Skeletal muscle satellite cell (primary cell): ENCODE results near the gene CRHR1.

Source experiments
- H3K27me3 ChIP-seq: 2 replicates; pipeline ENCODE4 v1.7.0; 2013; ENCODE audit warnings: low read length; ENCODE audit not compliant: control insufficient read depth, insufficient read depth
- H3K36me3 ChIP-seq: 2 replicates; pipeline ENCODE4 v1.7.0; 2013; ENCODE audit warnings: mild to moderate bottlenecking, control low read depth, low read length; ENCODE audit not compliant: insufficient read depth
- H3K4me1 ChIP-seq: 2 replicates; pipeline ENCODE4 v1.7.0; 2013; ENCODE audit warnings: low read length; ENCODE audit not compliant: control insufficient read depth, insufficient read depth
- H3K4me2 ChIP-seq: 2 replicates; pipeline ENCODE4 v1.7.0; 2013; ENCODE audit warnings: mild to moderate bottlenecking, low read length
- H3K4me3 ChIP-seq: 2 replicates; pipeline ENCODE4 v1.7.0; 2013; ENCODE audit warnings: low read length
- H3K9ac ChIP-seq: 2 replicates; pipeline ENCODE4 v1.7.0; 2013; ENCODE audit warnings: mild to moderate bottlenecking, low read depth, low read length, moderate library complexity
- H3K9me3 ChIP-seq: replicated peaks from 2 replicates; pipeline ENCODE4 v1.7.0; 2013; ENCODE audit warnings: mild to moderate bottlenecking, control low read depth, low read length

CRHR1 gene

GRCh38 chr17:45783593-45784292 lies 377 bp upstream of the CRHR1 start:
- no peaks in the 10 kb centered on the region for H3K9me3 ChIP-seq
- no peak overlapping the region for H3K9ac ChIP-seq
- H3K36me3 ChIP-seq = no peaks in the 10 kb centered on the region
- H3K4me3 ChIP-seq = no peak overlapping the region
- H3K4me1 ChIP-seq = peaks cover 6% of the 10 kb centered on the region
- H3K4me2 ChIP-seq = peak overlapping the region; percentile 59
- peaks cover 88% of the 10 kb centered on the region for H3K27me3 ChIP-seq

GRCh38 chr17:45784741-45785479 lies 790 bp downstream of the CRHR1 start:
- peaks cover 93% of the 10 kb centered on the region for H3K27me3 ChIP-seq

GRCh38 chr17:45785480-45786193 lies 1.5 kb downstream of the CRHR1 start:
- peaks cover 6% of the 10 kb centered on the region for H3K4me1 ChIP-seq
- no peak overlapping the region for H3K9ac ChIP-seq
- H3K9me3 ChIP-seq = no peaks in the 10 kb centered on the region
- peaks cover 95% of the 10 kb centered on the region for H3K27me3 ChIP-seq
- H3K36me3 ChIP-seq = no peaks in the 10 kb centered on the region
- no peak overlapping the region for H3K4me3 ChIP-seq
- H3K4me2 ChIP-seq = peak overlapping the region; percentile 68

More at GRCh38 chr17:45784741-45785479, 790 bp downstream of the CRHR1 start:
- Histone ChIP-seq H3K9me3 (no peaks in the 10 kb centered on the region), H3K9ac (no peak overlapping the region), H3K4me3 (peak overlapping the region; percentile 17), H3K36me3 (no peaks in the 10 kb centered on the region), H3K4me2 (peak overlapping the region; percentile 68), H3K4me1 (peaks cover 6% of the 10 kb centered on the region)

GRCh38 chr17:45786349-45786748 lies 2.2 kb downstream of the CRHR1 start:
- Histone ChIP-seq H3K9ac (no peak overlapping the region), H3K4me1 (peaks cover 6% of the 10 kb centered on the region), H3K9me3 (no peaks in the 10 kb centered on the region), H3K36me3 (no peaks in the 10 kb centered on the region), H3K4me3 (no peak overlapping the region), H3K27me3 (peaks cover 96% of the 10 kb centered on the region), H3K4me2 (no peak overlapping the region)

GRCh38 chr17:45787044-45787443 lies 2.9 kb downstream of the CRHR1 start:
- Histone ChIP-seq H3K9ac (no peak overlapping the region), H3K4me1 (peaks cover 6% of the 10 kb centered on the region), H3K4me3 (no peak overlapping the region), H3K27me3 (peaks cover 95% of the 10 kb centered on the region), H3K9me3 (no peaks in the 10 kb centered on the region), H3K4me2 (no peak overlapping the region), H3K36me3 (no peaks in the 10 kb centered on the region)

GRCh38 chr17:45787656-45788055 lies 3.5 kb downstream of the CRHR1 start:
- Histone ChIP-seq H3K36me3 (no peaks in the 10 kb centered on the region), H3K9ac (no peak overlapping the region), H3K4me2 (no peak overlapping the region), H3K4me1 (peaks cover 6% of the 10 kb centered on the region), H3K4me3 (no peak overlapping the region), H3K27me3 (peaks cover 95% of the 10 kb centered on the region), H3K9me3 (no peaks in the 10 kb centered on the region)

- no peak overlapping the region for H3K4me3 ChIP-seq
- no peak overlapping the region for H3K9ac ChIP-seq
- no peaks in the 10 kb centered on the region for H3K36me3 ChIP-seq
- no peaks in the 10 kb centered on the region for H3K9me3 ChIP-seq
- peaks cover 6% of the 10 kb centered on the region for H3K4me1 ChIP-seq
- H3K27me3 ChIP-seq = peaks cover 95% of the 10 kb centered on the region
- no peak overlapping the region for H3K4me2 ChIP-seq
Measured at GRCh38 chr17:45788057-45788456, 3.9 kb downstream of the CRHR1 start.

GRCh38 chr17:45789874-45790273 lies 5.8 kb downstream of the CRHR1 start:
- H3K27me3 ChIP-seq = peaks cover 94% of the 10 kb centered on the region

GRCh38 chr17:45790296-45790922 lies 6.3 kb downstream of the CRHR1 start:
- Histone ChIP-seq H3K27me3 (peaks cover 93% of the 10 kb centered on the region), H3K36me3 (no peaks in the 10 kb centered on the region)

More at GRCh38 chr17:45789874-45790273, 5.8 kb downstream of the CRHR1 start:
- H3K4me2 ChIP-seq = no peak overlapping the region
- H3K9me3 ChIP-seq = no peaks in the 10 kb centered on the region
- no peaks in the 10 kb centered on the region for H3K36me3 ChIP-seq
- H3K9ac ChIP-seq = no peak overlapping the region
- H3K4me1 ChIP-seq = peaks cover under 1% of the 10 kb centered on the region
- H3K4me3 ChIP-seq = no peak overlapping the region

GRCh38 chr17:45791041-45791582 lies 7.0 kb downstream of the CRHR1 start:
- H3K4me2 ChIP-seq = no peak overlapping the region

More at GRCh38 chr17:45790296-45790922, 6.3 kb downstream of the CRHR1 start:
- H3K4me1 ChIP-seq = no peaks in the 10 kb centered on the region
- H3K4me2 ChIP-seq = no peak overlapping the region
- H3K9me3 ChIP-seq = no peaks in the 10 kb centered on the region
- no peak overlapping the region for H3K9ac ChIP-seq
- H3K4me3 ChIP-seq = no peak overlapping the region

GRCh38 chr17:45791935-45792334 lies 7.8 kb downstream of the CRHR1 start:
- Histone ChIP-seq H3K4me2 (no peak overlapping the region), H3K4me1 (no peaks in the 10 kb centered on the region), H3K36me3 (no peaks in the 10 kb centered on the region), H3K9ac (no peak overlapping the region), H3K4me3 (no peak overlapping the region), H3K27me3 (peaks cover 92% of the 10 kb centered on the region), H3K9me3 (no peaks in the 10 kb centered on the region)

More at GRCh38 chr17:45791041-45791582, 7.0 kb downstream of the CRHR1 start:
- Histone ChIP-seq H3K36me3 (no peaks in the 10 kb centered on the region), H3K27me3 (peaks cover 93% of the 10 kb centered on the region), H3K4me3 (no peak overlapping the region), H3K9ac (no peak overlapping the region), H3K9me3 (no peaks in the 10 kb centered on the region), H3K4me1 (no peaks in the 10 kb centered on the region)
